BLaER1 (cell line): Measurements from ENCODE around the gene ADAM12.

Experiments used
- H3K27ac ChIP-seq: shearing (Covaris generic); formaldehyde crosslinking; 2 replicates; pipeline ENCODE4 v1.8.1; 2022
- H3K27me3 ChIP-seq: shearing (Covaris generic); formaldehyde crosslinking; 2 replicates; pipeline ENCODE4 v1.8.1; 2022
- H3K36me3 ChIP-seq: shearing (Covaris generic); formaldehyde crosslinking; 2 replicates; pipeline ENCODE4 v1.8.1; 2022
- H3K4me1 ChIP-seq: shearing (Covaris generic); formaldehyde crosslinking; 2 replicates; pipeline ENCODE4 v1.8.1; 2022
- H3K4me2 ChIP-seq: shearing (Covaris generic); formaldehyde crosslinking; 2 replicates; pipeline ENCODE4 v1.8.1; 2022
- H3K4me3 ChIP-seq: shearing (Covaris generic); formaldehyde crosslinking; 2 replicates; pipeline ENCODE4 v1.8.1; 2022
- H3K9ac ChIP-seq: shearing (Covaris generic); formaldehyde crosslinking; 2 replicates; pipeline ENCODE4 v1.8.1; 2022
- H3K9me3 ChIP-seq: shearing (Covaris generic); formaldehyde crosslinking; 2 replicates; pipeline ENCODE4 v1.8.1; 2022
- H4K20me1 ChIP-seq: shearing (Covaris generic); formaldehyde crosslinking; 2 replicates; pipeline ENCODE4 v1.8.1; 2022
- Cebpa-rat ChIP-seq: shearing (Covaris generic); IDR thresholded peaks from 2 replicates; pipeline ENCODE4 v1.8.1; 2022

Gene ADAM12

GRCh38 chr10:126243306-126243705 is 145.0 kb downstream of the ADAM12 start:
- no peaks in the 10 kb centered on the region for H3K4me1 ChIP-seq
- no peaks in the 10 kb centered on the region for H3K36me3 ChIP-seq
- H3K9ac ChIP-seq = no peak overlapping the region
- H3K9me3 ChIP-seq = no peaks in the 10 kb centered on the region
- no peak overlapping the region for H3K4me3 ChIP-seq
- no peak for TF ChIP-seq Cebpa-rat
- no peak overlapping the region for H3K4me2 ChIP-seq
- H3K27ac ChIP-seq = no peak overlapping the region
- no peaks in the 10 kb centered on the region for H4K20me1 ChIP-seq
- no peaks in the 10 kb centered on the region for H3K27me3 ChIP-seq

- no peak overlapping the region for H3K27ac ChIP-seq
- H4K20me1 ChIP-seq = no peaks in the 10 kb centered on the region
- no peak overlapping the region for H3K4me2 ChIP-seq
- no peaks in the 10 kb centered on the region for H3K27me3 ChIP-seq
- no peak overlapping the region for H3K4me3 ChIP-seq
- no peaks in the 10 kb centered on the region for H3K9me3 ChIP-seq
- H3K4me1 ChIP-seq = no peaks in the 10 kb centered on the region
- no peaks in the 10 kb centered on the region for H3K36me3 ChIP-seq
- TF ChIP-seq Cebpa-rat = no peak
- H3K9ac ChIP-seq = no peak overlapping the region
Observed at GRCh38 chr10:126242397-126243260, 145.6 kb downstream of the ADAM12 start.

GRCh38 chr10:126240483-126240882 is 147.8 kb downstream of the ADAM12 start:
- H3K9me3 ChIP-seq = 0 out of 2 replicates have a peak, but pooled peaks cover 9% of the 10 kb centered on the region
- H3K36me3 ChIP-seq = no peaks in the 10 kb centered on the region
- H3K27ac ChIP-seq = no peak overlapping the region
- no peaks in the 10 kb centered on the region for H3K4me1 ChIP-seq
- H3K4me3 ChIP-seq = no peak overlapping the region
- H3K9ac ChIP-seq = no peak overlapping the region
- H3K27me3 ChIP-seq = no peaks in the 10 kb centered on the region
- H4K20me1 ChIP-seq = no peaks in the 10 kb centered on the region
- TF ChIP-seq Cebpa-rat = no peak
- H3K4me2 ChIP-seq = no peak overlapping the region

- no peak overlapping the region for H3K4me3 ChIP-seq
- H3K9ac ChIP-seq = no peak overlapping the region
- no peak for TF ChIP-seq Cebpa-rat
- no peak overlapping the region for H3K4me2 ChIP-seq
- H3K27ac ChIP-seq = no peak overlapping the region
- no peaks in the 10 kb centered on the region for H3K4me1 ChIP-seq
- H4K20me1 ChIP-seq = no peaks in the 10 kb centered on the region
- H3K36me3 ChIP-seq = no peaks in the 10 kb centered on the region
- H3K27me3 ChIP-seq = no peaks in the 10 kb centered on the region
- H3K9me3 ChIP-seq = 0 out of 2 replicates have a peak, but pooled peaks cover 9% of the 10 kb centered on the region
Observed at GRCh38 chr10:126239844-126240243, 148.4 kb downstream of the ADAM12 start.

- Histone ChIP-seq H3K27me3 (no peaks in the 10 kb centered on the region), H3K36me3 (no peaks in the 10 kb centered on the region), H3K27ac (no peak overlapping the region), H3K4me2 (no peak overlapping the region), H4K20me1 (no peaks in the 10 kb centered on the region), H3K4me3 (no peak overlapping the region), H3K4me1 (no peaks in the 10 kb centered on the region), H3K9ac (no peak overlapping the region), H3K9me3 (0 out of 2 replicates have a peak, but pooled peaks cover 9% of the 10 kb centered on the region)
- no peak for TF ChIP-seq Cebpa-rat
Observed at GRCh38 chr10:126235979-126236851, 152.1 kb downstream of the ADAM12 start.

DNA sequence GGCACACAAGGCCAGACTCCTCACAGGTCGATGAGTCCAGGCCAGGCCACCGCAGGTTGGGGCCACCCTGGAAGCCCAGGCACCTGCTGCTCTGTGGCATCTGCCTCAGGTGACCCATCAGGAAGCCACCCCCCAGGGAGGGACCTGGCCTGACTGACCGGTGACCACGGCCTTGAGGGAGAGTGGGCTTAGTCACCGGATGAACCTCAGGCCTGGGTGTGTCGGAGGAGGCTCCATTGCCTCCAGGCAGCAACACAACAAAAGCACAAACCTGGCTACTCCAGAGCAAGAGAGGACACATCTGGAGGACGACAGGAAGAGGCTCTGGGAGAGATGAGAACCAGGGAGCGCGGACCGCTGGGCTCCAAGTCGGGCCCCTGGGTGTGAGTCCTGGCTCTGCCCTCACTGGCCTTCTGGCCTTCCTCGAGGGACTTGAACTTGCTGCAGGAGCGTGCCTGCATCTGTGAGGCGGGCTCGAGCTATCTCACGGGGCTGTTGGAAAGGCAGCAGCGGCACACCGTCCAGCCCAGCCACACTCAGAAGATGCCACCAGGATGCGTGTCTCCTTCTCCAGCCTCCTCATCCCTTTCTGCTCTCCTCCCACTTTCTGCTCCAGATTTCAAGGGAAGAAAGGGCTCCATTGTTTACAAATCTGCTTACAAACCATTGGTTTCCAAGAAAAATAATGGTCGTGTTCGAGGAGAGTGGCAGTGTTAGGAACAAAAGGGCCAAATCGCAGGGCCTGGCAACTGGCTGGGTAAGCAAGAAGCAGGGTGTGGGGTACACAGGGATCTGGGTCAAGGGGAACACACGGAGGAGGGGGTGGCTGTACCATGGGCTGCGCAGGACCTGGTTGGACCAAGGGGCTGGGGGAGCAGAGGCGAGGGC is 152.9 kb downstream of the ADAM12 start:
- Histone ChIP-seq H3K4me2 (no peak overlapping the region), H3K9ac (no peak overlapping the region), H3K4me1 (no peaks in the 10 kb centered on the region), H3K36me3 (no peaks in the 10 kb centered on the region), H3K9me3 (0 out of 2 replicates have a peak, but pooled peaks cover 9% of the 10 kb centered on the region), H4K20me1 (no peaks in the 10 kb centered on the region), H3K27ac (no peak overlapping the region), H3K27me3 (no peaks in the 10 kb centered on the region), H3K4me3 (no peak overlapping the region)
- TF ChIP-seq Cebpa-rat = no peak

DNA sequence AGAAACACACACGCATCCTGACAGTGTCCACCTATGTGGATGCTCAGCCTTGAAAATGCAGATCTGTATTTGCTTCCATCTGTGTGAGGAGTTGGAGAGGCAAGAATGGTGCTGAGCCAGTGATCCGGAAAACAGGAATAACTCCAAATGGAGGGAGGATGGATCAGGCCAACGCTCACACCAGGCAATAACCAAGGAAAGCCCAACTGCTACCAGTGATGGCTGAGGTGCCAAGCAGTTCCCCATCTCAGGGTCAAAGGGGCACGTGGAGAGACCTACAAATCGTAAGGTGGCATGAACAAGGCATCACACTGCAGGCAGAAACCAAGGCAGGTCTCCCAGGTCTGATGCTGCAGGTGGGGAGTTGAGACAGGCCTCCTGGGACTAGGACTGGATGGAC is 153.6 kb downstream of the ADAM12 start:
- H3K9ac ChIP-seq = no peak overlapping the region
- no peak for TF ChIP-seq Cebpa-rat
- H4K20me1 ChIP-seq = no peaks in the 10 kb centered on the region
- peaks cover 6% of the 10 kb centered on the region for H3K4me1 ChIP-seq
- no peaks in the 10 kb centered on the region for H3K27me3 ChIP-seq
- 0 out of 2 replicates have a peak, but pooled peaks cover 9% of the 10 kb centered on the region for H3K9me3 ChIP-seq
- no peak overlapping the region for H3K4me2 ChIP-seq
- H3K4me3 ChIP-seq = no peak overlapping the region
- no peak overlapping the region for H3K27ac ChIP-seq
- no peaks in the 10 kb centered on the region for H3K36me3 ChIP-seq

DNA sequence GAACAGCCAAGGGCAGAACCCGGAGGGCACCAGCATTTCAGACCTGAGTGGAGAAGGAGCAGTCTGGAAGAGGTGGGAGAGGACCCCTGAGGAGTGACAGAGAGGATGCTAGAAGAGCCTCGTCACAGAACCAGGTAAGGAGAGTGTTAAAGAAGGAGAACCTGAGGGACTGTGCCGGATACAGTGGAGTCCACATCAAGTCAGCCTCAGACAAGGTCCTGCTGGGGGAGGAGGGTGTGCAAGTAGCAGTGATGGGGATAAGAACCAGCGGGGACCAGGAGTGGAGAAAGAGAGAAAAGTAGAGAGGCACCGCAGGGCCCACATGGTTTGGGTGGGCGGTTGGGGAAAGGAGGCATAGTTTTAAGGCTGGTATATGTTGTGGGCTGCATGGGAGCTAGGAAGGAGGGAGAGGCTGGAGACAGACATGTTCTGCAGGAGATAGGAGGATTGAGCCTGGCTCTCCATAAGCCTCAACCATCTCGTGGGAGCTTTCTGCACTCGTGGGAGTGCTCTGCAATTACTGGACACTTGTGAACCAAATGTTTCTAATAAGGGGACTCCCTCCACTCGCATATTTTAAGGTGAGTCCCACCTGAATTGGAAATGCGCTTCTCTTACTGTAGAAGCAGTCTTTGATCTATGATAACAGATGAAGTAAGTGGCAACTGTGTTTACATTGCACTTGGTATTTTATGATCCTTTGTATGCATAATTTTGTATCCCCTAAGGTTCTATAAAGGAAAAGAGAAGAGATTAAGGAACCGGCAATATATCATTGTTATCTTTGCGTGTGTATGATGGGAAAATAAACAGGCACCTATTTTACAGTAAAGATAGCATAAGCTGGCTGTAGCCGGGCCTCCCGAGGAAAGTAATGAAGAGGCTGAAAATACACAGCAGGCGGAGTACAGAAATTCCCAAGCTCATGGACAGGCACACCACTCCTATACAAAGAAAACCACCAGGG is 154.8 kb downstream of the ADAM12 start:
- Histone ChIP-seq H3K4me1 (peaks cover 16% of the 10 kb centered on the region), H3K4me2 (no peak overlapping the region), H3K36me3 (no peaks in the 10 kb centered on the region), H3K9me3 (0 out of 2 replicates have a peak, but pooled peaks cover 9% of the 10 kb centered on the region), H3K9ac (no peak overlapping the region), H4K20me1 (no peaks in the 10 kb centered on the region), H3K4me3 (no peak overlapping the region), H3K27me3 (no peaks in the 10 kb centered on the region), H3K27ac (no peak overlapping the region)
- no peak for TF ChIP-seq Cebpa-rat
